NCI-H345 treated with DMSO at 0.1 percent for 48 hours (cell line): ENCODE measurements around the gene PTPRM.
"Not testable (repeated sequence)": the region's sequence is repeated elsewhere in the genome, so short reads cannot be mapped to it uniquely, and the experiment has no call there.

Experiments used
- DNase-seq: peaks from one replicate; lab custom pipeline; 2025; ENCODE audit not compliant: unreplicated experiment; lab: John Stamatoyannopoulos, UW

Gene PTPRM

DNA sequence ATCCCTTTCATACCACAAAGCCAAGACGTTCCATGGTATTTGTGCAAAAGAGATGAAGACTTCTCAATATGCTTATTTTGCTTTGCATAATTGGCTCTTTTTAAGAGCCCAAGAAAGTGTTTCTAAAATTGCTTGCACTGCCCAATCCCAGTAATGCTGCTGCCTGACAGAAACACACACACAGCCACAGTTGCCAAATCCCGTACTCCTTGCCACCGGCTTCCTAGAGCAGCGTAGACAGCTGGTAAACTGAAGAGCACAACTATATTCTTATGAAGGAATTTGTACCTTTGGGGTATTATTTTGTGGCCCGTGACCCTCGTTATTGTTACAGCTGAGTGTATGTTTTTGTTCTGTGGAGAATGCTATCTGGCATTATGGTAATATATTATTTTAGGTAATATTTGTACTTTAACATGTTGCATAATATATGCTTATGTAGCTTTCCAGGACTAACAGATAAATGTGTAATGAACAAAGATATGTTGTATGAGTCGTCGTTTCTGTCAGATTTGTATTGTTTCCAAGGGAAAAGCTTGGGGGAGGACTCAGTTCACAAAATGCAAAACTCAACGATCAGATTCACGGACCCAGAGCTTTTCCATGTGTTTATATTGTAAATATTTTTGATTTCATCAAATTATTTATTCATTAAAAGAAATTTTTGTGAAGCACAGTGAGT is 839.2 kb downstream of the PTPRM start:
- no peak for DNase-seq

DNA sequence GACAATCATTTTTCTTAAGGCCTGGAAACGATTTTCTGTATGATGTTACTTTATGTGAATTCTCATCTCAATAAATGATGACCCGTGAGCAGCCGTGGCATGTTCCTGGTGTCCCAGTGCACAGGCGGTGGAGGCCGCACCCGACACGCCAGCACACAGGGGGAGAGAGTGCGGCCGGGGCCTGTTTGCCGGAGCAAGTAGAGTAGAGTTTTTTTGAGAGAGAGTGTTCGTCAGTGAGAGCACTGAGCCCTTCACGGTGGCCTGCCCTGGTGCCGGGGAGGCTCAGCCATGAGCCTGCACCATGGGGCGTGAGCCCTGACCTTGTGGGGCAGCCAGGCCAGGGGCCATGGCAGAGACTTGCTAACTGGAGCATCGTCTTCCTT is 839.7 kb downstream of the PTPRM start:
- no peak for DNase-seq

DNA sequence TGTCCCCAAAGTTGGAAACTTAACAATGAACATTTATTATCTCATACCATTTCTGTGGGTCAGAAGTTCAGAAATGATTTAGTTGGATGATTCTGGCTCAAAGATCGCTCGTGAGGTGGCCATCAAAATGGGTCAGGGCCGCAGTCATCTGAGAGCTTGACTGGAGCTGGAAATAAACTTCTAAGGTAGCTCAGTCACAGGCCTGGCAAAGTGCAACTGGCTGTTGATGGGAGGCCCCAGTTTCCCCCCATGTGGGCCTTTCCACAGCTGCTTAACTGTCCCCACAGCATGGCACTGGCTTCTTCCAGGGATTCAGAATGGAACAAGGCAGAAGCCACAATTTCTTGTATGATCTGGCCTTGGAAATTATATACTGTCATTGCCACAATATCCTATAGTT is 842.0 kb downstream of the PTPRM start:
- DNase-seq, result no peak

GRCh38 chr18:8411492-8411891 is 844.4 kb downstream of the PTPRM start:
- no peak for DNase-seq

DNA sequence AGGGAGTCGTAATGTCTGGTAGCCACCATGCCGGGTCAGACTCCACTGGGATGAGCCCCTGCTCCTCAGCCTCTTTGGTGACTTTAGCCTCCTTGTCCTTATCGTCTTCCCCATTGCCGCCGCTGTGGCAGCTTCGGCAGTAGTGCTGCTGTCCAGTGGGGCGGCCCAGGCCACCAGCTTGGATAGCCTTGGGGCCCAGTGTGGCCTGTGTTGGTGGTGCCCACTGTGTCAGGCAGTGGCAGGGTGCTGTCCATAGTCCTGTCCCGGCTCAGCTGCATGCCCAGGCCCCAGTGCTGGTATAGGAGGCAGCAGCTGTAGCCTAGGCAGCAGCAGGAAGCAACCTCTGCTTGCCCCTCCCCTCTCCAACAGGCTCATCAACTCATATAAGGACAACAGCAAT is 845.0 kb downstream of the PTPRM start:
- DNase-seq, result no peak

DNA sequence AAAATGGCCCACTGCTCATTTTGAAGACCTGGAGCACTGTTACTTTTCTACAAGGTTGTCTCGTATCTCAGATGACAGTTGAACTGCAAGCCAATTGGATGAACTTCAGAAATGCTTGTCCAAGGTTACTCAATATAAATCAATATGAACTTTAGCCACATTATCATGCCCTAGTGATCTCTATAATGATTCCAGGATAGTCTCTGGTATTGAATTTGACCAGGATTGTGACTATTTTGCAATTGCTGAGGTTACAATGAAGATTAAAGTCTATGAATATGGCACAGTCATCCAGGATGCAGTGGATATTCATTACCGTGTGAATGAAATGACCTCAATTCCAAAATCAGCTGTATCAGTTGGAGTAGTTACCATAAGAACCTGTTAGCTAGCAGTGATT is 846.1 kb downstream of the PTPRM start:
- no peak for DNase-seq

DNA sequence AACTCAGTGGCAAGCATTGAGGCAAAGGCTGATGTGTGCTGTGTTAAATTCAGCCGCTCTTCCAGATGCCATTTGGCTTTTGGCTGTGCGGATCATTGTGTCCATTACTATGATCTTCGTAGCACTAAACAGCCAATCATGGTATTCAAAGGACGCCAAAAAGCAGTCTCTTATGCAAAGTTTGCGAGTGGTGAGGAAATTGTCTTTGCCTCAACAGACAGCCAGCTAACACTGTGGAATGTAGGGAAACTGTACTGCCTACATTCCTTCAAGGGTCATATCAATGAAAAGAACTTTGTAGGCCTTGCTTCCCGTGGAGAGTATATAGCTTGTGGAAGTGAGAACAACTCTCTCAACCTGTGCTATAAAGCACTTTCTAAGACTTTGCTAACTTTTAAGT is 846.6 kb downstream of the PTPRM start:
- DNase-seq, result no peak

DNA sequence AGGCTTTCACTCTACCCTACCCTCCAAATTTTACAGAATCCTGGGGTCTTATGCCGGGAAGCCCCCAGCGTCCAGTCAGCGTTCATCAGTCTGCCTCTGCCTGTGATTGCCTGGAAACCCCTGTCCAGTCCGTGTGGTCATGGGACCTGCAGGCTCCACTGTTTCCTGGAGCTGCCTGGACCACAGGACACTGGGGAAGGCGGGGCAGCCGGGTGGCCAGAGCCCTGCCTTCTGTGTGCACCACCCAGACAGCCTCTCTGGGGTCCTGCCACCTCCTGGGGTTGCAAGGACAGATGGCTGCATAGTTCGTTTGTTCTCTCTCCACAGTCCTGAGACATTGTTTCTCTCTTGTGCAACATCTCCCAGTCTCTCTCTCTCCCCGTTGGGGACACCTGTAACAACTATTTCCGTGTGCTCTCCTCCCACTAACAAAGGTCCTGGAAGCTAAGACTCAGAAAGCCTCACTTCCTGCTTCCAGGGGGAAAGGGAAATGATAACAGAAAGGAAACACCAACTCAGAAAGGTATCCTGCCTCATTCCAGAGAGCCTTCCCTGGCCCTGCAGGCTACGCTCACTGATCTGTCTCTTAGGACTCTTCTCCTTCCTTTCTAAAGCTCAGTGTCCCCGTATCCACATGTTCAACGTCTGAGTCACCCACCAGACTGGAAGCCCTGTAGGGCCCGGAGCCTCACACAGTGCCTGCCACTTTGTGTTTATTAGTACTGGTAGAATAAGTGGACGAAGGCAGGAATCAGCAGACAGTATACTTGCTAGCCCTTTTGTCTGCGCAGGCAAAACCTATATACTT is 849.3 kb downstream of the PTPRM start:
- DNase-seq, result no peak

- no peak for DNase-seq
Observed at GRCh38 chr18:8422391-8422790, 855.3 kb downstream of the PTPRM start.

- no peak for DNase-seq
Observed at GRCh38 chr18:8423051-8423557, 856.0 kb downstream of the PTPRM start.

GRCh38 chr18:8424481-8424880 is 857.4 kb downstream of the PTPRM start:
- DNase-seq, result no peak

DNA sequence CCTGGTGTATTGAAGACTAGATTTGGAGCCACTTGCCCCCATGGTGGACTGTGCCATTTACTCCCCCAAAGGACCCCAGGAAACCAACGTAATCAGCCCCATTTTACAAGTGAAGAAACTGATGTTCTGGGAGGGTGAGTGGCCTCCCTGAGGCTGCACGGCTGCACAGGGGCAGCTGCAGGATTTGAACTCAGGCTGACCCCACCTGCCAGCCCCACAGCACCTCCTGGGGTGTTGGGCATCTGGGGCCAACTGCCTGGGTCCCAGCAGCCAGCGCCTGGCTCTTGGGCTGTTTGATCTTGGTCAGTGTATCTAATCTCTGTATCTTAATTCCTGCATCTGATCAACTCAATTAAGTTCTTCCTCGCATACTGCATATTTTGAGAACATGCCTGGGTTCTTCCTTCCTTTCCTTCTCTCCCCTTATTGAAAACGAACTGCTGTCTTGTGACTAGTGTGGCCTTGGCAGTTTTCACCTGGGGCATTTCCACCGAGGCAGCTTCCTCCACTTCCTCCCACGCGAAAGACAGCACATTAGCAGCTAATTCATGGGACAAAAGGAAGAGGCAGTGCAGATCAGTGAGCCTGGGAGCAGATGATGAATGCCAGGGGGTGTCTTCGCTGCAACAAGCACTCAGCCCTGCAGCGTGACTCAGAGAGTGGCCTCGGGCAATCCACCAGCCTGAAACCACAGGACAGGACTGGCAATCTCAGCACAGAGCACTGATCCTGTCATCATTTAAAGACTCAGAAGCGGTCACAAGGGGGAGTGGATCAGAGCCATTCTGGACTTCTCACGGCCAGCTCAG is 858.0 kb downstream of the PTPRM start:
- DNase-seq, result peak; percentile 69

DNA sequence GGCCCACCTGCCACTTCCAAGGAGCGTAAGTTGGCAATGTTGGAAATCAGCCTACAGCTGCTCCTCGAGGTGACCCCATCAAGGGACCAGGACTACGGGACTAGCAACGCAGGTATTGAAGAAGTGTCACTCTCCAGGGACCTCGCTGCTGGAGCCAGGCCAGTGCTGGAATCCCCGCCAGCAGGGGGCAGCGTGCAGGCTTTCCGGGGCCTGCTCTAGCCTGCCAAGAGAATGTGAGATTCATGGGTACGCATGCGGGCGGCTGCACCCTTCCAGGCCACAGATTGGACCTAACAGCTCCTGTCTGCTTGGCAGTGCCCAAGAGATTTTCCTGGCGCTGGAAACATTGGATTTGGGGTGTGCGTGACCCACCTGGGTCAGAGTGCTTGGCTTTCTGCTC is 859.3 kb downstream of the PTPRM start:
- peak; percentile 41 for DNase-seq

DNA sequence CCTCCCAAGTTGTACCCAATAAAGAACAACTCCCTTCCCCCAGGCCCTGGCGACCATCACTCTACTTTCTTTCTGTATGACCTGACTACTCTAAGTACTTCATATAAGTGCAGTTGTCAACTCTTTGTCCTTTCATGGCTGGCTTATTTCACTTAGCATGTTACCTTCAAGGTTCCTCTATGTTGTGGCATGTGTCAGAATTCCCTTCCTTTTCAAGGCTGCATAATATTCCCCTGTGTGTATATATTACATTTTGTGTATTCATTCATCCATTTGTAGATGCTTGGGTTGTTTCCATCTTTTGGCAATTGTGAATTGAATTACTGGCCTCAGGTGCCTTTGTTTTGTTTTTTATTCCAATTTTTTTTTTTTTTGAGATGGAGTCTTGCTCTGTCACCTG is 860.2 kb downstream of the PTPRM start:
- no peak for DNase-seq

GRCh38 chr18:8428951-8429350 is 861.8 kb downstream of the PTPRM start:
- DNase-seq, result no peak

- no peak for DNase-seq
Observed at GRCh38 chr18:8431036-8431435, 863.9 kb downstream of the PTPRM start.

DNA sequence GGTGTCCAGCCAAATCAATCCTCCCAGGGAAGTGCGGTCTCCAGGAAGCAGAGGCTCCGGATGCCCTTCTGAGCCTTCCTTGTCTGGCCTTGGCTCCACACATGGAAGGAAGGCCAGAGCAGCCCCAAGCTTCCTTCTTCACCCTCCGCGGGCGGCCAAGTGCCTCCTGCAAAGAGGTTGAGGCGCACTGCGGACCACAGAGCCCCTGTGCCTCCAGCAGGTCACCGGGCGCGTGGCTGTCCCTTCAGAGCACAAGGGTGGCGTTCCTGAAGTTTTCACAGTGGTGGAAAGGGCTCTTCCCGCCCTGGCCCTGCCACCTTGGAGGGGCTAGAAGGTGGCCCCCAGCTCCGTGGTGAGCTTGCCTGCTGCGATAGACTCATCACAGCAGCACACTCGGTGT is 866.2 kb downstream of the PTPRM start:
- no peak for DNase-seq

- DNase-seq, result no peak
Observed at GRCh38 chr18:8433771-8434170, 866.7 kb downstream of the PTPRM start.

- DNase-seq, result no peak
Observed at GRCh38 chr18:8435376-8435775, 868.3 kb downstream of the PTPRM start.

DNA sequence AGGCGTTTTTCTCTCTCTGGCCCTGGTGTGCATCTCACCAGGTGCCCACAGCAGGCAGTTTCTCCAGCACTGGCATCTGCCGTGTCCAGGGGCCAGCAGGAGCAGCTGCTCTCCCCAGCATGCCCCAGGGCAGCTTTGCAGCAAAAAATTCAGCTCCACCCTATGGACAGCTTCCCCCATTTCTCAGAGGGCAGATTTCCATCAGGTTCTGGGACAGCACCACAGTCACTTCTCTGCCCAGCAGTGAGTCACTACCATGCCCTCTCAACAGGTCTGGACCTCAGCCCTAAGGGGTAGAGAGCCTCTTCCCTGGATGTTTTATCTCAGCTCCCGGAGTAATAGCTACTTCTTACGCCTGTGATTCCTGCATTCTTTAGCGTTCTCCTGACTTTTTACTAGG is 871.9 kb downstream of the PTPRM start:
- DNase-seq, result no peak

DNA sequence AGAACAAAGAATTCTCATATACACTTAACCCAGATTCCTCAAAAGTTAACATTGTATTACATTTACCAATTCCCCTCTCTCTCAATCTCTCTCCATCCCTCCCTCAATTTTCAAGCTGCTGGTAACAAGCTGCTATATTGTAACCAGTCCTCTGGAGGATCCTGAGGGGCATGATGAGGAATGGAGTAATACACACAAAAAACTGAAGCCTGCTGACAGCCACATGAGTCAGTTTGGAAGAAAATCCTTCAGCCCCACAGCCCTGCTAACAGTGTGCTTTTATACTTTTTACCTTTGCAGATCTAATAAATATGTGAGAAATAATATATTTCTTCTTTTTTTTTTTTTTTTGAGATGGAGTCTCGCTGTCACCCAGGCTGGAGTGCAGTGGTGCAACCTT is 876.4 kb downstream of the PTPRM start:
- no peak for DNase-seq

DNA sequence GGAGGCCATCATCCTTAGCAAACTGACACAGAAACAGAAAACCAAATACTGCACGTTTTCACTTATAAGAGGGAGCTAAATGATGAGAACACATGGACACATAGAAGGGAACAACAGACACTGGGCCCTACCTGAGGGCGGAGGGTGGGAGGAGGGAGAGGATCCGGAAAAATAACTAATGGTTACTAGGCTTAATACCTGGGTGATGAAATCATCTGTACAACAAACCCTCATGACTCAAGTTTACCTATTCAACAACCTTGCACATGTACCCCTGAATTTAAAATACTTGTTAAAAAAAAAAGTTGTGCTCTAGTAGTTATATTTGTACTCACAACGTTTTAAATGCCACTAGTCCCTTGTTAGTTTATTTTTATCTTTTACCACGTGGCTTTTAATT is 879.8 kb downstream of the PTPRM start:
- not testable (repeated sequence) for DNase-seq
